DND-41 (cell line): Measurements from ENCODE around the gene RNF217.

Source experiments
- EZH2 ChIP-seq: IDR thresholded peaks from 3 replicates; pipeline ENCODE4 v1.6.1; 2012; ENCODE audit warnings: borderline replicate concordance, low read depth, mild to moderate bottlenecking, moderate library complexity, low read length, inconsistent platforms; ENCODE audit not compliant: severe bottlenecking
- TF ChIP-seq, protein P1 (sequence below): IDR thresholded peaks from 2 replicates; pipeline ENCODE4 v1.5.1; 2012; ENCODE audit warnings: borderline replicate concordance, low read length, moderate library complexity, mild to moderate bottlenecking; ENCODE audit not compliant: poor library complexity, severe bottlenecking; ENCODE audit errors: extremely low read depth

DNA sequence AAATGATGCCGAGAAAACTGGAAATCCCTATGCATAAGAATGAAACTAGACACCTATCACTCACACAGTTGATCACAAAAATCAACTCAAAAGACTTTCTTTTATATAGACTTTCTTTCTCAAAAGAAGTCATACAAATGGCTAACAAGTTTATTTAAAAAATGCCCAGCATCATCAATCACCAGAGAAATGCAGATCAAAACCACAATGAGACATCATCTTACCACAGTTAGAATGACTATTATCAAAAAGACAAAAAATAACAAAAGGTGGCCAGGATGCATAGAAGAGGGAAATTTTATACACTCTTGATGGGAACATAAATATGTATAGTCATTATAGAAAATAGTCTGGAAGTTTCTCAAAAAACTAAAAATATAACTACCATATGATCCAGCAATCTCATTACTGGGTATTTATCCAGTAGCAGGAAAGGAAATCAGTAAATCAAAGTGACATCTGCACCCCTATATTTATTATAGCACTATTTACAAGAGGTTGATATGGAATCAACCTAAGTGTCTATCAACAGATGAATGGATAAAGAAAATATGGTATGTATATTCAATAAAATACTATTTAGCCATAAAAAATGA lies 3.4 kb upstream of the RNF217 start:
- no peak for TF ChIP-seq EZH2
- TF ChIP-seq, protein P1, sequence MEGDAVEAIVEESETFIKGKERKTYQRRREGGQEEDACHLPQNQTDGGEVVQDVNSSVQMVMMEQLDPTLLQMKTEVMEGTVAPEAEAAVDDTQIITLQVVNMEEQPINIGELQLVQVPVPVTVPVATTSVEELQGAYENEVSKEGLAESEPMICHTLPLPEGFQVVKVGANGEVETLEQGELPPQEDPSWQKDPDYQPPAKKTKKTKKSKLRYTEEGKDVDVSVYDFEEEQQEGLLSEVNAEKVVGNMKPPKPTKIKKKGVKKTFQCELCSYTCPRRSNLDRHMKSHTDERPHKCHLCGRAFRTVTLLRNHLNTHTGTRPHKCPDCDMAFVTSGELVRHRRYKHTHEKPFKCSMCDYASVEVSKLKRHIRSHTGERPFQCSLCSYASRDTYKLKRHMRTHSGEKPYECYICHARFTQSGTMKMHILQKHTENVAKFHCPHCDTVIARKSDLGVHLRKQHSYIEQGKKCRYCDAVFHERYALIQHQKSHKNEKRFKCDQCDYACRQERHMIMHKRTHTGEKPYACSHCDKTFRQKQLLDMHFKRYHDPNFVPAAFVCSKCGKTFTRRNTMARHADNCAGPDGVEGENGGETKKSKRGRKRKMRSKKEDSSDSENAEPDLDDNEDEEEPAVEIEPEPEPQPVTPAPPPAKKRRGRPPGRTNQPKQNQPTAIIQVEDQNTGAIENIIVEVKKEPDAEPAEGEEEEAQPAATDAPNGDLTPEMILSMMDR, result no peak
